IPS-NIHi7 (cell line): ENCODE data around the gene GCFC2.
A peak's percentile ranks its signal among the peaks of the same experiment; 100 is the strongest.
"Not testable (repeated sequence)": the region's sequence is repeated elsewhere in the genome, so short reads cannot be mapped to it uniquely, and the experiment has no call there.

Experiments
- DNase-seq: peaks from one replicate; pipeline ENCODE4 v3.0.0; 2012; ENCODE audit warnings: mixed read lengths; ENCODE audit errors: extremely low spot score

Gene GCFC2

DNA sequence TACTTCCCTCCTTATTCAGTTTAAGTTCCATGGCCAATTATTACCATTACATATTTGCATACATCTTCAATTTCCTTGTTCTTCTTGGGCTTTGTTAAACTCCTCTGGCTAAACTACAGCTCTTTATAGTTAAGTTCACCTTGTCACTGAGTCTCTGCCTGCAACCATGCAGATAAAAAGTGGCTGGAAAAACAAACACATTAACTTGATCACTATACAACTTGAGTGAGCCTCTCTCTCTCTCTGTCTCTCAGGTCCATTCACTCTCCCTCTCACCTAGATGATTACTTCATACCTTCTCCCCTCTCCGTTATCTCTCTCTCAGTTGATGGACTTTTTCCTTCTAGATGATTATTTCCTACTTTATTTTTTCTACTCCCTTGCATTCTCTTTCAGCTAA lies 30.3 kb downstream of the GCFC2 start:
- no peak for DNase-seq

DNA sequence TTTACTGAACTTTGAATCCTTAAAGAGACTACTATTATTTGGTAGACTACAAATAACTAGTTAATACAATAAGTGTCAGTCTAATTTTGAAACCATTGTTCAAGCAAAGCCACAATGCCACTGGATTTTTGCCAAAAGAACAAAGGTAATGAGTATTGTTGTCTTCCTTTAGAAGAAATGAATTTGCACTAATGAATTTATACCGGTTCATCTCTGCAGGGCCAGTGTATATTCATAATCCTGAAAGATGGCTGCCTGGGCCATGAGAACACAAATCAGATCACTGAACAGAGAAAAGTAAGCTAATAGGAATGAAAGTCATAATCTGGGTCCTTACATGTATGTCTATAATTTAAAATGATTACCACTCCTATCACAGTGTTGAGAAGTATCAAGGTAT lies 31.2 kb downstream of the GCFC2 start:
- no peak for DNase-seq

DNA sequence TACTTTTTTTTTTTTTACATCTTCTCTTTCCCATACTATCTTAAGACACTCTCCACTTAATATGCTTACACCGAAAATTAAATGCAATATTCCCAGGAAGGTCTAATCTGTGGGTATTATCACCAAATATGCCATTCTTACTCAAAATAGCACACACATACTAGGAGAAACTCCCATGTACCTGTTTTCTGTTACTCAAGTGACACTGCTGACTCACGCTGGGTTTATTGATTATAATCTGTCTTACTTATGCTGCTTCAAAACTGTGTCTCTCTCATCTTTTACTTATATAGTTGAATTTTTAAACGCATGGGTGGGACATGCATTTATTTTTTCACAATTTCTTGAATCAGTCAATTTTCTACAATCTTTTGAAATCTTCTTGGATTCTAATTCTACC lies 34.3 kb downstream of the GCFC2 start:
- no peak for DNase-seq

DNA sequence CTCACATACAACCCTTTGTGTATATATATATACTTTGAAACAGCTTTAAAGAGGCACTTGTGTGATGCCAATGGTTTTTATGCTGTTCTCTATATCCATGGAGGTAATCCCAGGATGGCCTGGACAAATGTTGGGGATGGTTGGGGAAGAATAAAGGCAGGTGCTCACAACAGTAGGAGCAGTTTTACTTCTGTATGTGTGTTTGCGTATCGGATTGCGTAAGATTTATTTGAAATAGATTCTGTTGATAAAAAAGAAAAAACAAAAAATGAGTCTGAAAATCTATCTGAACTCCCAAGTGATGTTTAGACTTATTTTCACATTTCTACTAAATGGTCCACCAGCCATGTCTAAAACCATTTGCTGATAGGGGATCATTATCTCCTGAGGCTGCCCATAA lies 34.8 kb downstream of the GCFC2 start:
- no peak for DNase-seq

DNA sequence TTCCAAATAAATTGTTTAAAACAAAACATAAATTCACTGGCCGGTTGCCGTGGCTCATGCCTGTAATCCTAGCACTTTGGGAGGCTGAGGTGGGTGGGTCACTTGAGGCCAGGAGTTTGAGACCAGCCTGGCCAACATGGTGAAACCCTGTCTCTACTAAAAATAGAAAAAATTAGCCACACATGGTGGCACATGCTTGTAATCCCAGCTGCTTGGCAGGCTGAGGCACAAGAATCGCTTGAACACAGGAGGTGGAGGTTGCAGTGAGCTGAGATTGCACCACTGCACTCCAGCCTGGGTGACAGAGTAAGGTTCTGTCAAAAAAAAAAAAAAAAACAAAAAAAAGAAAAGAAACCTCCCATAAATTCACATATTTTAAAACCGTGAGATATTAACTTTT lies 35.3 kb downstream of the GCFC2 start:
- not testable (repeated sequence) for DNase-seq

DNA sequence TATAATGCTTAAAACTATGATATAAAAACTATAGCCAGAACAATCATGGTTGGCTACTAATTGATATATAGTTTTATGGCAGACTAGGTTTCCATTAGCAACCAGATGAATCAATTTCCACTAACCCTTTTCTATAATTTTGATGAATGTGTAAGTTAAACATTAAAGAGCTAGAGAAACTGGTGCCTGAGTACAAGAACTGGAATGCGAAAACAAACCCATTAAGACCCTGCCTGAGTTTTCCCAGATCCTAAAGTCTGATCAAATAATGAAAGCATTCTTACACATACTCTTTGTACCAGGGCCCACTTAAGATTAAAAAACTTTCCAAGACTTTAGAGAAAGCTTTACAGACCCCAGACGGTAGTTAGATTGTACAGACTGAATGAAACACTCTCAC lies 42.8 kb downstream of the GCFC2 start:
- DNase-seq = no peak

DNA sequence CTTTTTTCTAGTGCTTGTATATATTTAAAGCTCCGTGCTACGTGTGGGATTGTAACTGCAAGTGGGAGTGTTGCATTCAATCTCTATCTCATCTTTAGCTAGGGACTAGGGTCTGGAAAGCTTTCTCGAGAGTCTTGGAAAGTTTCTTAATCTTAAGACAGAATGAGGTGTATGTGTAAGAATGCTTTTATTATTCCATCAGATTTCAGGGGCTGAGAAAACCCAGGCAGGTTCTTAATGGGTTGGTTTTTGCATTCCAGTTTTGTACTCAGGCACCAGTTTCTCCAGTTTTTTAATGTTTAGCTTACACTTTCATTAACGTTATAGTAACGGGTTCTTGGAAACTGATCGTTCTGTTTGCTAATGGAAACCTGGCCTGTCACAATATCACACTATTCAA lies 43.8 kb downstream of the GCFC2 start:
- DNase-seq = no peak

DNA sequence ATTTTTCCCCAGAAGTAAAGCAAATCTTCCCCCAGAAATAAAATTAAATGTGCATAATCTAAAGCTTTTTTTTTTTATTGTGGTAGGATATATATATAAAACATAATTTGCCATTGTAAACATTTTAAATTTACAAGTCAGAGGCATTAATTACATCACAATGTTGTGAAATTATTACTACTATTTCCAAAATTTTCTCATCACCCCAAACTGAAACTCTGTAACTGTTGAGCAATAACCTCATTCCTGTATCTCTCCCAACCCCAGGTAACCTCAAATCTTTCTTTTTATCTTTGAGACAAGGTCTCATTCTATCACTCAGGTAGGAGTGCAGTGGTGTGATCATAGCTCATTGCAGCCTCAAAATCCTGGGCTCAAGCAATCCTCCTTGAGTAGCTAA lies 52.9 kb downstream of the GCFC2 start:
- DNase-seq = no peak

DNA sequence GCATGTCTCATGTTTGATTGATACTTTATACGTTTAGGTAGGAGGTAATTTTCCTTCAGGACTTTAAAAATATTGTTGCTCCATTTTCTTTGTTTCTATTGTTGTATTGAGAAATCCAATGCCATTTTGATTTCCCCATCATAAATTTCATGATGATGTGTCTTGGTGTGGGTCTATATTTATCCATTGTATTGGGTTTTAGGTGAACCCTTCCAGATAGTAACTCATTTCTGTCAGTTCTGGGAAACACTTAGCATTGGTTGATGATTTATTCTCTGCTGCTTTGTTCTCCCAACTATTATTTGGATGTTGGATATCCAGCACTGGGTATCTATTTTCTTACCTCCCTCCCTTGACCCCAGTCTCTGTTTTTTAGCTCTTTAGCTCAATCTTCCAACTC lies 54.2 kb downstream of the GCFC2 start:
- no peak for DNase-seq

DNA sequence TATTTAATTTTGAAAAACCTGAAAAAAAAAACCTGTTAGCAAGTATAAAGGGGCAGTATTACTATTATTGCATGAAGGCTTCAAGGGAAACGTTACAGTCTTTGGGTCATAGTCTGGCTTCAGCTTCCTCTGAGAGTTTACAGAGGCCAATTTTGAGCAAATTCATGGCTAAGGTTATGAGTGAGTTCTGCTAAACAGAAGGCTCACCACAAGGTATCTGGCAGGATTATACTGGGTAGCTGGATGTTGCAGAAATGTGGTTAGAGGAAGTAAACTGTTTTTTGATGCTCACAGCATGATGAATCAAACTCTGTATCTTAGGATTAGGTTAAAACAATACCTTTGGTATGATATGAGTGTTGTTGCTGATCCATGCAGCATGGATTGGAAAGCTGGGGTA lies 54.9 kb downstream of the GCFC2 start:
- DNase-seq = no peak

DNA sequence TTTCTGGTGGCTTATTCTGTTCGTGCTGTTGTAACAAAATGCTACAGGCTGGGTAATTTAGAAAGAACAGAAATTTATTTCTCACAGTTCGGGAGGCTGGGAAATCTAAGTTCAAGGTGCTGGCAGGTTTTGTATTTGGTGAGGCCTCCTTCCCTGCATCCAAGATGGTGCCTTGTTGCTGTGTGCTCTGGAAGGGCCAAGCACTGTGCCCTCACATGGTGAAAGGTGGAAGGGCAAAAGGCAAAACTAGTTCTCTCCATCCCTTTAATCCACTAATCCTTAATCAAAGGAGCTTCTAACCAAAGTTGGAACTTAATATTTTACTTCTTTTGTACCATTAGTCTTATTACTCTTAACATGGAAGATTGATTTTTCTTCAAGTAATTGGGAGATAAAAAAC lies 56.7 kb downstream of the GCFC2 start:
- no peak for DNase-seq

DNA sequence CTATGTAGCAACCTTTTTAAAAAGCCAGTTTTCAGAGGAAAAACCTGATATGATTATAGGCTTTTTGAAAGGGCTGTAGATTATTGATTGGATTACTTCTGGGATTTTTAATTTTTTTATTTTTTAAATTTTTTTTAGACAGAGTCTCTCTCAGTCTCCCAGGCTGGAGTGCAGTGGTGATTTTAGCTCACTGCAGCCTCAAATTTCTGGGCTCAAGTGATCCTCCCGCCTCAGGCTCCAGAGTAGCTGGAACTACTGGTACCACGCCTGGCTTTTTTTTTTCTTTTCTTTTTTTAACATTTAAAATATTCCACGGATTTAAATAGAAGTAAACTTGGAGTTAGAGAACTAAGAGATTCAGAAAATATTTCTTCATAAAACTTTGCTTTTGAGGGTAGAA lies 62.9 kb downstream of the GCFC2 start:
- DNase-seq = no peak

DNA sequence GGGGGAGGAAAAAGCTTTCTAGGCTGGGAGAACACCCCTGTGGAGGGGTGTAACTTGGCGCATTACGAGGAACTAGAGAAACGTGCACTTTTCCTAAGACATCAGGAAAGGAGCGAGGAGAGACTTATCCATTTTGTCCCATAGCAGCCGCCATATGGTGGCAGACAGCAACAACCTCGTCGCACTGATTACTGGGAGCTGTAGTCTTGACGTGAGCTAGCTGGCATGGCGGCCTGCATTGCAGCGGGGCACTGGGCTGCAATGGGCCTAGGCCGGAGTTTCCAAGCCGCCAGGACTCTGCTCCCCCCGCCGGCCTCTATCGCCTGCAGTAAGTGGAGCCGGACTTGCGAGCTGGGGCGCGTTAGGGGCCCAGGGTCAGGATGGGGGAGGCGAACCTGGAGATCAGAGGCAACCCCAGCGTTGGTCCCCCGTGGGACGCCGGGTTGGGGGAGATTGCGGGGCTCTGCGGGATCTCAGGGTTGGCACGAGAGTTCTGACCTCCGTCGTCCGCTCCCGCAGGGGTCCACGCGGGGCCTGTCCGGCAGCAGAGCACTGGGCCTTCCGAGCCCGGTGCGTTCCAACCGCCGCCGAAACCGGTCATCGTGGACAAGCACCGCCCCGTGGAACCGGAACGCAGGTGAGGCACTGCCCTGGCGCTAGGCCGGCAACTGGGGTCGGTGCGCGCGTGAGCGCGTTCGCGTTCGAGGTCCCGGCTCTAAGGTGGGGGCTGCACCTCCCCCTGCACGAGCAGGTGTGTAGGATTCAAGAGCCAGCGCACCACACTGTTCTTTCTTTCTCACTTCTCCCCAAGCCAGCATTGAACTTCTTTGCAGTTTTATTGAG lies 63.9 kb downstream of the GCFC2 start, which contains the start of gene MRPL19:
TSS of gene MRPL19 (plus strand) at position 201 of the 843 bp plus-strand sequence. CDS start at position 226, 25 bp downstream.
- DNase-seq = peak; percentile 96

DNA sequence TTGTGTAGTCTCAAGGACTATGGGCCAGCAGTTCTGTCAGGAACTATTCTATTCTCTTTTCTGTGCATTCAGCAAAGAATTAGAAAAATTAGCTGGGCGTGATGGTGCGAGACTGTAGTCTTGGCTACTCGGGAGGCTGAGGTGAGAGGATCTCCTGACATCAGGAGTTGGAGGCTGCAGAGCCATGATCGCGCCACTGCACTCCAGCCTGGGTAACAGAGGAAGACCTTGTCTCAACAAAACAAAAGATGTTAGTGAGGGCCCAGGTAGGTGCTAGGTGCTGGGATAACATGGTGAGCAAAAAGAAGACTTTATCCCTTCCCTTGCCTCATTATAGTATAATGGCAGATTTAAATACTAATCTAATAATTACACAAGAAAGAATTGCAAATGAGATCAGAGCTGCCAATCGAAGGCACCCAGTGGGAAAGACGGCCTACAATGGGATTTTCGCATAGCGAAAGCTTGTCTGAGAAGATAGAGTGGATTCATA lies 64.6 kb downstream of the GCFC2 start:
- DNase-seq = no peak

DNA sequence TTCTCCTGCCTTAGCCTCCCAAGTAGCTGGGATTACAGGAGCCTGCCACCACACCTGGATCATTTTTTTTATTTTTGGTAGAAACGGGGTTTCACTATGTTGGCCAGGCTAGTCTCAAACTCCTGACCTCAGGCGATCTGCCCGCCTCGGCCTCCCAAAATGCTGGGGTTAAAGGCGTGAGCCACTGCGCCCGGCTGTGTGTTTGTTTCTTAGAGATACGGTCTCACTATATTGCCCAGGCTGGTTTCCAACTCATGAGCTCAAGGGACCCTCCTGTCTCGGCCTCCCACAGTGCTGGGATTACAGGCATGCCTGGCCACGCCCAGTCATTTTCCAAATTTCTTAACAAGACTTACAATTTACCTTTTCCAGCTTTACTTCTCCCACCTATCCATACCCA lies 65.1 kb downstream of the GCFC2 start:
- DNase-seq = no peak

DNA sequence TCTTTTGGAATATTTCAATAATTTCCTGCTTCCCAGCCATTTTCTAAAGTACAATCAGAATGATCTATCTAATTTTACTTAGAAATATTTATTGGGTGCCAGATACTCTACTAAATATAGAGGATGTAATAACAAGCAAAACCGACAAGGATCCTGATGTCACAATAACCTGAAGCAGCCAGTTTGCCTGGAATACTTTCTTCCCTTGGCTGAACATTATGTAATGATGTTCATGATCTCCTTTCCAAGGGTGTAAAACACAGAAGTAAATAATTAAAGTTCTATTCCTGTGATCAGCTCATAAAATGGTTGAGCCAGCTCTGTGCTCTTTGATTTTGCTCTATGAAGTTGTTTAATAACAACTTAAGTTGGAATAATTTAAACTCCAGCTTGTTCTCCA lies 66.7 kb downstream of the GCFC2 start:
- DNase-seq = no peak

DNA sequence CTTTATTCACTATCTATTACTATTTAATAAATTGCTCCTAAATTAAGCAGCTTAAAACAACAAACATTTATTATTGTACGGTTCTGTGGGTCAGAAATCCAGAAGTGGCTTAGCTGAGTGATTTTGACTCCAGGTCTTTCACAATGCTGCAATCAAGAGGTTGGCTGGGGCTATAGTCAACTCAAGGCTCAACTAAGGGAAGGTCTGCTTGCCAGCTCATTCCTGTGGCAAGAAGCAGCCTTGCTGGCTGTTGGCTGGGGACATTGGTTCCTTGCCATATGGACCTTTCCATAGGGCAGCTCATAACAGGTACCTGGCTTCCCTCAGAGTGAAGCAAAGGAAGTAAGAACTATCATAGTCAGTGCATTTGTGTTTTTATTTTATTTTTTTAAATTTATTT lies 69.1 kb downstream of the GCFC2 start:
- no peak for DNase-seq

DNA sequence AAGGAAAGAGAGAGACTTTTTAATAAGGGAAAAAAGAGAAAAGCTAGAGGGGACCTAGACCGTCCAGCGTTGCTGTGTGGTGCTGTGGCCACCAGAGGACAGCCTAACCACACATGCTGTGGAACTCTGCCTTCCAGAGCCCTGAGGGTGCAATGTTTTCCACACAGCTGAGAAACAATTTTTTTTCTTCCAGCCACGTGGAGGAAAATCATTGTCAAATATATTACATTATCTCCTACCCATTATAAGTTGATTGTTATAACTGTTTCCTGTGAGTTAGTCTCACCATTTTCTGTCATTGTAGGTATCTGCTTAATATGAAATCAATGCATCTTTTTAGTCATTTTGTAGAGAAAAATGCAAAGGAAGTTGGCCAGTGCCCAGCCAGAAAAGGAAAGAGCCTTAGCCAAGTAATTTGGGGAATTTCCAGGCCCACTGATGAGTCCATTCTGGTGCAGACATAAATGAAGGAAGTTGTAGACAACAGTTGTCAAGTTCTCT lies 70.0 kb downstream of the GCFC2 start:
- peak; percentile 61 for DNase-seq

DNA sequence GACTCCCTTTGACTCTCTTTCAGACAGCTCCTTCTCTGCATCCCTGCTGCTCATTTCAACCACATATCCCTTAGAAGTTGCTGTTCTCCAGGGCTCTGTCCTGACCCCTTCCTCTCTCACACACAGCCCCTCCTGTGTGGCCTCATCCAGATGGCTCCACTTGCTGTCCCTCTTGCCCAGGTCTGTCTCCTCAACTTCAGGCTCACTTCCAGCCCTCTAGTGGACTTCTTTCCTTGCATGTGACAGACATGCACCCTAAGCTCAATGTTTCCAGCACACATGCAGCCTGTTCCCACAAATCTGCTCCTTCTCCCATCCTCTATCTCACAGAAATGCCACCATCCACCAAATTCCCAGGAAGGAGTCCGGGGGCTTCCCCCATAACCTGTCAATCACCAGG lies 73.1 kb downstream of the GCFC2 start:
- no peak for DNase-seq

DNA sequence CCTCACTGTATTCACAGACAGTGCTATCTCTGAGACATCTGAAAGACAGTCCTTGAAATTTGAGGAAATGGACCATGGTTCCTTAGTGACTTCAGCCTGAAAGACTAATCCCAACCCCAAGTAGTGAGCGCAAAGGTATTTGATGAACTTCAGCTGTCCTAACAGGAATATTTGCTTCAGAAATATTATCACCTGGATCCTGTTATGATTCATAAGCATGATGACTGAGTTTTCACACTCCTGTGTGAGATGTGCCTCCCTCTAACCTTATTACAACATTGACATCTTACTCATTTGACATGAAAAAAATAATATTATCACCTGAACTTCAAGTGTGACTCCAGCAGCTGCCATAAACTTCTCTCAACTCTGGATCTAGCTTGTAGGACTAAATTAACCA lies 75.8 kb downstream of the GCFC2 start:
- no peak for DNase-seq

DNA sequence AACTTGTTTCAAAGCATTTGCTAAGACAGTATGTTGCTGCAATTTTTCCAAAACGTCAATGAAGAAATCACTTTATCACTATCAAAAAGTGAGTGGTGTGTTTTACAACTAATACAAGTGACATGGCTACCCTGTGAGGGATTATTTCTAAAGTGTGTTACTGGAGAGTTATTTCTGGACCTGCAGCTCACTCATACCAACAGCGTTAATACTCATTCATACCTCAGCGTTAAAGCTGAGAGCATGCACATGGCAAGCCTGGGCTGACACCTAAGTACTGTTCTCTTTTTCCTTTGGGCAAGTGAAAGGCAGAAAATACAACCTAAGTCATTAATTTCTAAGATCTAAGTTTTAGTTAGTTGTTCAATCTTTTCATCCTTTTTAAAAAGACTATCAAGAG lies 77.1 kb downstream of the GCFC2 start:
- DNase-seq = no peak

DNA sequence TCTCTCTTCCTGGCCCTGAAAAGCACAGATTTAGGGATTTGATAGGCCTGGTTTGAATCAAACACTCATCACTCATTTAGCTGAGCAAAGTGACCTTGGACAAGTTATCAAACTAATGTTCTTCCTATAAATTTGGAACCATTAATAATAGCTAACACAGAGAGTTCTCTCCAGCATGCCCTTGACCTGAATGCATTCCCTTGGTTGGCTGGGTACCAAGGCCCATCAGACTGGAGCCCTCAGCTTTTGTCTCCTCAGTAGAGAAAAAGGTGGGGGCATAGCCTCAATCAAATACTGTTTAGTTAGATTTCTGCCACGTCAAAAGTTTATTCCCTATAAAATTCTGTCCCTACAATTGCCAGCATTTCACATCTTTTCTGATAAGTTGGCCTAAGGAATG lies 77.9 kb downstream of the GCFC2 start:
- DNase-seq = no peak

DNA sequence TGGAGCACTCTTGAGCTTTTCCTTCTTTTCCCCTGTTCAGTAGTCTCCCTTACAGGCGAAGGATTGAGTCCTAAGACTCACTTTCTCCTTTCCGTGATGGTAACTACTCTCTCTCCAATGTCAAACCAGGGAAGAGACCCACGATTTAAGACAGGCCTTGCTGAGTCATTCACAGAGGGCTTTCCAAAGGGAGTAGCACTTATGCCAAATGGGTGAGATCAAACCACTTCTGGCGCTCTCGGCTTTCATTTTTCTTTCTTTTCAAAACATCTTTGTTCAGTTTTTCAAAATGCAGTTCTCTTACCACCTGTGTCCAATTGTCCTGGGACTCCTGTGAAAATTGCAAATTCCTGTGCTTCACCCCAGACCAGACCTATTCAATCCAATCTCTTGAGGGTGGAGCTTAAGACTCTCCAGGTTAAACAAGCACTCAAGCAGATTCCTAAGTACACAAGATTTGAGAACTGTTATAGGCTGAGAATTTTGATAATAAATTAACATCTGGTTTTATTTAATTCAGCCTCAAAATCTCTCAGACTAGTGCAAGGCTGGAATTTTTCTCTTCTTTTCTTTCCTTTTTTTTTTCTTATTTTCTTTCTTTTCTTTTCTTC lies 78.5 kb downstream of the GCFC2 start:
- no peak for DNase-seq
